HCEC 1CT (cell line): ENCODE data around the gene PDK2.
A peak's percentile ranks its signal among the peaks of the same experiment; 100 is the strongest.

ENCODE experiments used
- DNase-seq: peaks from one replicate; pipeline ENCODE4 v3.0.0-alpha.2; 2017

Gene PDK2

GRCh38 chr17:50139950-50140885 is 45.1 kb downstream of the PDK2 start:
- peak; percentile 64 for DNase-seq

GRCh38 chr17:50141026-50141744 is 46.0 kb downstream of the PDK2 start:
- DNase-seq = no peak

- DNase-seq = no peak
Observed at GRCh38 chr17:50141745-50142110, 46.6 kb downstream of the PDK2 start.

- no peak for DNase-seq
Observed at GRCh38 chr17:50143461-50144176, 48.5 kb downstream of the PDK2 start.

- no peak for DNase-seq
Observed at GRCh38 chr17:50144355-50144754, 49.2 kb downstream of the PDK2 start.

- no peak for DNase-seq
Observed at GRCh38 chr17:50144845-50145531, 49.8 kb downstream of the PDK2 start.

GRCh38 chr17:50145532-50146229 is 50.5 kb downstream of the PDK2 start:
- no peak for DNase-seq

- no peak for DNase-seq
Observed at GRCh38 chr17:50146230-50146926, 51.2 kb downstream of the PDK2 start.

GRCh38 chr17:50146927-50147665 is 51.9 kb downstream of the PDK2 start:
- DNase-seq = no peak

- no peak for DNase-seq
Observed at GRCh38 chr17:50147841-50148225, 52.7 kb downstream of the PDK2 start.

- peak; percentile 21 for DNase-seq
Observed at GRCh38 chr17:50148226-50149090, 53.3 kb downstream of the PDK2 start.

GRCh38 chr17:50149091-50149416 is 53.9 kb downstream of the PDK2 start:
- peak; percentile 6 for DNase-seq

- DNase-seq = peak; percentile 71
Observed at GRCh38 chr17:50149417-50150353, 54.5 kb downstream of the PDK2 start.

- DNase-seq = no peak
Observed at GRCh38 chr17:50150354-50151040, 55.3 kb downstream of the PDK2 start, which contains the start of gene PPP1R9B. PPP1R9B (minus strand) TSS chr17:50150677; CDS start chr17:50150513, 164 bp downstream.

GRCh38 chr17:50151041-50151936 is 56.1 kb downstream of the PDK2 start:
- DNase-seq = peak; percentile 92

- peak; percentile 89 for DNase-seq
Observed at GRCh38 chr17:50151937-50152547, 56.9 kb downstream of the PDK2 start.
